ENCODE data around the gene IFI35.
"Not testable (repeated sequence)": the region's sequence is repeated elsewhere in the genome, so short reads cannot be mapped to it uniquely, and the experiment has no call there.

IFI35 gene

DNA sequence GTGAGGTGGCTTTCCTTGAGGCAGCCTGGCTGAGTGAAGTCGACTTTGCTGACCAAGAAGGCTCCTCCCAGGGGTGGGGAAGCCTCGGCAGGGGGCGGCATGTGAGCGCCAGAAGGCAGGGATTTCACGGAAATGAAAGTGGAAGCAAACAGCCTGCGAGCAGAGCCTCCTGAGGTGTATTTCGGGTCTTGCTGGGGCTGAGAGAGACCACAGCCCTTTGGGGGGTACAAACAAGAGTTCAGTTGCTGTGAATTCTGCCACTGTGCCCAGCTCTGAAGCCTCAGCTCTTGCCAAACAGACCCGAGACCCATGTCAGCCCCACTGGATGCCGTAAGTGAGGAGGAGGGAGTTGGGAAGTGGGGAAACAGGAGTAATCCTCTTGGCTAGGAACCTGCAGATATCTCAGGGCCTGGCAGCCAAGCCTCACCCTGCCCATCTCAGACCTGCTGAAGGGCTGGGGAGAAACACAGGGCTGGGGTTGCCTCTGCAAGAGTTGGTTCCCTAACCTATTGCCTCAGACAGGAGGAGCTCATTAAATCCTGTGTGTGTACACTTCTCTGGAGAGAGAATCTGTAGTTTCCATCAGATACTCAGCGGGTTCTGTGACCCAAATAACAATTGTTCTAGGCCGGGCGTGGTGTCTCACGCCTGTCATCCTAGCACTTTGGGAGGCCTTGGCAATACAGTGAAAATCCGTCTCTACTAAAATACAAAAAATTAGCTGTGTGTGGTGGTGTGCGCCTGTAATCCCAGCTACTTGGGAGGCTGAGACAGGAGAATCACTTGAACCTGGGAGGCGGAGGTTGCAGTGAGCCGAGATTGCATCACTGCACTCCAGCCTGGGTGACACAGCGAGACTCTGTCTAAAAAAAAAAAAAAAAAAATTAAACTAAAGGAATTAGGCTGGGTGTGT is at the start of gene IFI35:
Gene IFI35 (plus strand): TSS at position 146 of the 913 bp plus-strand sequence. CDS start 164 bp downstream, at position 310.
- peak; percentile 86 for DNase-seq

DNA sequence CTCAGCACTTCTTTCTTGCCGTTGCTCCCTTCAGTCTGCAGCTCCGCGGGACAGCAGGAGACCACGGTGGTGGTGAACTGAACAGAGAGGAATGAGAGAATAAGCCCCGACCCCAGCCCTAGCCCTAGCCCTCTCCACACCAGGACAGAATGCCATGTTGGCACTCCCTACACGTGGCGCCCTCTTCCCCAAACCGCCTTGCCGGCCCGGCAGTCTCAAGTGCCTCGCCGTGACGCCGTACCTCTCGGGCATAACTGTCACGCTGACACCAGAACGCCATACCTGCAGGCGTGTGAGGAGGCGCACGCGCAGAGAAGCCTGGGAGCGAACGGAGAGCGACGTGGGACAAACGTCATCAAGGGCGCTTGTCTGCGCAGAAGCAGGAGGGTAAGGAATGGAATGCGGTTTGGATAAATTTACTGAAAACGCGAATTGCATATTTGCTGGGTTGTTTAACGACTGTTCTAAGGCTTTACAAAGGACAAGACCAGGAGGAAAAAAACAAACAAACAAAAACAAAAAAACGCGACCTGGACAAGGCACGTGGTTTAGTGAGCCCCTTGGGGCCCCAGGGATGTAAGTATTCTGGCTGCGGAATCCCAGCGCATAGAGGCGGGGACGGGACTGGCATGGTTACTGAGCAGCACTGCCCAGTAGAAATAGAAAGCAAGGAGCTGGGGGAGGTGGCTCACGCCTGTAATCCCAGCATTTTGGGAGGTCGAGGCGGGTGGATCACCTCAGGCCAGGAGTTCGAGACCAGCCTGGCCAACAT is 42.2 kb upstream of the IFI35 start, which contains the start of gene AARSD1:
Gene AARSD1 (minus strand): TSS at position 294 of the 772 bp plus-strand sequence. CDS start 14 bp downstream, at position 280.
- peak; percentile 91 for DNase-seq

DNA sequence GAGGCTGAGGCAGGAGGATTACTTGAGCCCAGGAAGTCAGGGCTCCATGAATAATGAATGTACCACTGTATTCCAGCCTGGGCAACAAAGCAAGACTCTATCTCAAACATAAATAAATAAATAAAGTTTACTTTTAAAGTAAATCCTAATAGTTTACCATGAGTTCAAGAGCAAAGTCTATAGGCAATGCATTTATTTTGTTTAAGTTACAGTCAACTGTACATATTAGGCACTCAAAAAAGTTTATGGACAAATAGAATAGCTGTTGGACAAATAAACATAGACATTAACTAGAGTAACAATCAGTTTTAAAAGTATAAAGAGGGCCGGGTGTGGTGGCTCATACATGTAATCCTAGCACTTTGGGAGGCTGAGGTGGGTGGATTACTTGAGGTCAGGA is 38.7 kb upstream of the IFI35 start:
- no peak for DNase-seq

DNA sequence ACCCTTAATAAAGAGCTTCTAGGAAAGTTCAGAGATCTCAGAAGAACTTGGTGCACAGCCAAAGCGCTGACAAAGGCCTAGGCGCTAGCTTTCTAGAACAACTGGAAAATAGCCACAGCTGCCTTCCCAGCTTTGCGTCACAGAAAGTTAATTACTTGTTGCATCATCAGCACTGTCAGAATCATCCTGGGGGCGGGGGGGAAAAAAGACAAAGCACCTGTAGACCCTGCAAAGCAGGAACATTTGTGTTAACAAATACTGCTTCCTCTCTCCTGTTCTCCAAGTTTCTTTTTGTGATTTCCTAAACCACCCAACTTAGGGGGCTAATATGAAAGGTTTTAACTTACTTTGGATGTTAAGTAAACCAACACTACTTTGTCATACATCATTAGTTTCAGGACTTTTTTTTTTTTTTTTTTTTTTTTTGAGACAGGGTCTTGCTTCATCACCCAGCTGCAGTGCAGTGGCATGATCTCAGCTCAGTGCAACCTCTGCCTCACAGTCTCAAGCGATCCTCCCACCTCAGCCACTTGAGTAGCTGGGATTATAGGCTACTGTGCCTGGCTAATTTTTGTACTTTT is 37.5 kb upstream of the IFI35 start:
- DNase-seq = no peak

DNA sequence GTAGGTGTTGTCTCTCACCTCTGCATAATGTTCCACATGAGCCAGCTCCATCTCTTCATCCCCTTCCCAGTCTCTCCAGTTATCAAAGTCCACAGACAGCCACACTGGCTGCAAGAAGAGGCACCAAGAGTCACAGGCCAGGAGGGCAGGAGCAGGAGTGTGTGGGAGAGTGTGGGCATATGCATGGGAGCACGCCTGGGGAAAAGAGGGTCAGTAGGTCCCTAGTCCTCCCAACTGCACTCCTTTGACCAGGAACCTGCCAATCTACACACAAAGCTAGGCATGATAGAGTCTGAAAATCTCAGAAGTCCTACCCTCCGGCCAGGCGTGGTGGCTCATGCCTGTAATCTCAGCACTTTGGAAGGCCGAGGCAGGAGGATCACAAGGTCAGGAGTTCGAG is 35.0 kb upstream of the IFI35 start:
- no peak for DNase-seq

DNA sequence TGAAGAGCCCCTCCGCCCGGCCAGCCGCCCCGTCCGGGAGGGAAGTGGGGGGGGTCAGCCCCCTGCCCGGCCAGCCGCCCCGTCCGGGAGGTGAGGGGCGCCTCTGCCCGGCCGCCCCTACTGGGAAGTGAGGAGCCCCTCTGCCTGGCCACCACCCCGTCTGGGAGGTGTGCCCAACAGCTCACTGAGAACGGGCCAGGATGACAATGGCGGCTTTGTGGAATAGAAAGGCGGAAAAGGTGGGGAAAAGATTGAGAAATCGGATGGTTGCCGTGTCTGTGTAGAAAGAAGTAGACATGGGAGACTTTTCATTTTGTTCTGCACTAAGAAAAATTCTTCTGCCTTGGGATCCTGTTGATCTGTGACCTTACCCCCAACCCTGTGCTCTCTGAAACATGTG is 33.3 kb upstream of the IFI35 start:
- DNase-seq = not testable (repeated sequence)

DNA sequence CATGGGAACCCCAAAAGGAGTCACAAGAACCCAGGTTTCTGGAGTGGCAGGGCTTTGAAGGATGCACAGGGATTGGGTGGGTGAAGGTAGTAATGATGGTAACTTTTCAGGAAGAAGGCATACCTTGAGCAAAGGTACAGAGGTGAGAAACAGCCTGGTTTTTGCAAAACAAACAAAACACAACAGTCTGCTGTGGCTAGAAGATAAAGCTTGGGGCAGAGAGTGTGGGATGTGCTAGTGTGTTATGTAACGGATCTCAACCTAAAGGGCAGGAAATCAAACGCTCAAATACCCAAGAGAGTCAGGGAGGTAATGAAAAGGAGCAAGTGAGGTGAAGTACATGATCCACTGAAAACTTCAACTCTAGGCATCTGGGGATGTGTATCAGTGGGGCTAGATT is 31.3 kb upstream of the IFI35 start:
- no peak for DNase-seq

DNA sequence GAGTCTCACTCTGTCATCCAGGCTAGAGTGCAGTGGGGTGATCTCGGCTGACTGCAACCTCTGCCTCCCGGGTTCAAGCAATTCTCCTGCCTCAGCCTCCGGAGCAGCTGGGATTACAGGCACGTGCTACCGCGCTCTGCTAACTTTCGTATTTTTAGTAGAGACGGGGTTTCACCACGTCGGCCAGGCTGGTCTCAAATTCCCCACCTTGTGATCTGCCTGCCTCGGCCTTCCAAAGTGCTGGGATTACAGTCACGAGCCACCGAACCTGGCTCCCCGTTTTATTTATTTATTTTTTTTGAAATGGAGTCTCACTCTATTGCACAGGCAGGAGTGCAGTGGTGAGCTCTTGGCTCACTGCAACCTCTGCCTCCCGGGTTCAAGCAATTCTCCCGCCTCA is 30.9 kb upstream of the IFI35 start:
- DNase-seq = not testable (repeated sequence)

DNA sequence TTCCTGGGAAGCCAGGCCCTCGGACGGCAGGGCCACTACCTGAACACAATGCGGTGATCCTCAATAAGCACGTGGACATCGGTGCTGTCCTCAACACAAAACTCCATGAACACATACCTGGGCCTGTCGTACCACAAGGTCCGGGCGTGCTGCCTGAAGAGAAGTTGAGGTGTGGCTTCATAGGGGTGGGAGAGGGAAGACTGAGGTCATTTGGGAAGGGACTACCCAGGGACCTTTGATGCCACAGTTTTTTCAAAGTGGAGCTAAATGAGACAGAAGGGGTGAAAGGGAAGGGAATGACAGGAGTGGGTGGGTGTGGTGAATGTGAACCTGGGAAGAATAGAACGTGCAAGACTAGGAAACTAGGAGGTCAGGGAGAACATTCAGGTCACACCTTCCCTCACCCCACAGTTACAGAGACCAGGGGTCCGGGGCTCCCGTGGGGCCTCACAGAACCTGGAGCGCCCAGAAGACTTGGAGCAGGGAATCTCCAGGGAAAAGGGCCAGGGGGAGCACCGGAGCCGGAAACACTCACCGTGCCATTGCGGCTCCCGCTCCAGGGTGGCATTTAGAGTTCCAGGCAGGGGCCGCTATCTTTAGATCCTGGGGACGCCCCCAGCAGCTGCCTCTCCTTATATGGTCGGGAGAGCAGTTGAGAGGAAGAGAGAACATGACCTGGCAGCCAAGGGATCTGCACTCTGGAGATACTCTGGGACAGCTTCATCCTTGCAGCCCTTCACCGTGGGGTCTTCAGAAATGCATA is 26.9 kb upstream of the IFI35 start, which contains the start of gene PTGES3L:
Gene PTGES3L (minus strand): TSS at position 570 of the 763 bp plus-strand sequence. CDS start 27 bp downstream, at position 543.
- DNase-seq = peak; percentile 17

DNA sequence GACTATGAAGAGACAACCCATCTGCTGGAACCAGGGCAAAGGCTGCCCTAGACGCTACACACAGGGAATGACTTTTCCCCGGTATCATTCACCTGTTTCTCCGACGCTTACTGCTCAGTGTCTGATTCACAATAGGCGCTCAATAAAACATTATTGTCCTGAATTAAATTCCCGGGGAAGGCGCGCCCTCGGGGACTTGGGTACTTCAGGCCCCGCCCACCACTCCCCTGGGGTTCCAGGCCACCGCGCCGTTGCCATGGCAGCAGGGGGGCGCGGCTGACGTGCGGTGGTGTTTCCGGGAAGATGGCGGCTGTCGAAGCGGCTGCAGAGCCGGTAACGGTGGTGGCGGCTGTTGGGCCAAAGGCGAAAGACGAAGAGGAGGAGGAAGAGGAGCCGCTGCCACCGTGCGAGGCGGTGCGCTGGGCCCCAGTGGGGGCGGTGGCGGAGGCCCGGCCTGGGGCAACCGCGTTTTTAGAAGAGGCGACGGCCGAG is 26.3 kb upstream of the IFI35 start, which contains the start of gene RUNDC1:
Gene RUNDC1 (plus strand): TSS at position 292 of the 492 bp plus-strand sequence. CDS start 12 bp downstream, at position 304.
- DNase-seq = peak; percentile 91

DNA sequence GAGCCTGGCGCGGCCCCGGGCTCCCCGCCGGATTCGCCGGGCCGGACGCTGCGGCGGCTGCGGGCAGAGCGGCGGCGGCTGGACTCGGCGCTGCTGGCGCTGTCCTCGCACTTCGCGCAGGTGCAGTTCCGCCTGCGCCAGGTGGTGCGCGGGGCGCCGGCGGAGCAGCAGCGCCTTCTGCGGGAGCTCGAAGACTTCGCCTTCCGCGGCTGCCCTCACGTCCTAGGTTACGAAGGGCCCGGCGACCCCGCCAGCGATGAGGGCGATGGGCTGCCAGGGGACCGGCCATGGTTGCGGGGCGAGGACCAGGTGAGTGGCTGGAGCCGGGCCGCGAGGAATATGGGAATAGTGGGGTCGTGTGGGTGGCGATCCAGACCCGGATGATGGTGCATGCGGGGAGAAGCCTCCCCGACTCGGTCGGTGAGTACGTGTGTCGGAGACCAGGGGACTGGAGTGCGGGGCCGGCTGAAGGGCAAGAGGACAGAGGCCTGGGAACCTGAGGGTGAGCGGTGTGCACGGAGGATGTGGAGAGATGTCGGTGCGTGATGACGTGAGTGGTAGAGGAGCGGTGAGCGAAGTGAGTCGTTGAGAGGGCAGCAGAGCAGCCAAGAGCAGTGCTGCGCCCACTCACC is 25.7 kb upstream of the IFI35 start:
- peak; percentile 61 for DNase-seq

DNA sequence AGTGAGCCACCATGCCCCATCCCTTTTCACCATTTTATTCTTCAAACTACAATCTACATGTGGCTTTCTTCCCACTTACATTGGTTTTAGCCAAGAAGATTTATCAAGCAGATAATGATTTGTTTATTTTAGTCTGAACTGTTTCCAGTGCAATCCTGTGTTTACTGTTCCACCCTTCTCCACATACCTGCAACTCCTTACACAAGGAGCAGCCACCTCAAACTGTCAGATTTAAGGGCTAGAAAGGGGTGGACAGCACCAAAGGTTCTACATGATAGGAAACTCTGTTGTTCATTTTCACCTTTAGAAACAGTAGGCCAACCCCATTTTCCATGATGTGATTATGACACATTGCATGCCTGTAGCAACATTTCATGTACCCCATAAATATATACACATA is 24.3 kb upstream of the IFI35 start:
- DNase-seq = no peak

DNA sequence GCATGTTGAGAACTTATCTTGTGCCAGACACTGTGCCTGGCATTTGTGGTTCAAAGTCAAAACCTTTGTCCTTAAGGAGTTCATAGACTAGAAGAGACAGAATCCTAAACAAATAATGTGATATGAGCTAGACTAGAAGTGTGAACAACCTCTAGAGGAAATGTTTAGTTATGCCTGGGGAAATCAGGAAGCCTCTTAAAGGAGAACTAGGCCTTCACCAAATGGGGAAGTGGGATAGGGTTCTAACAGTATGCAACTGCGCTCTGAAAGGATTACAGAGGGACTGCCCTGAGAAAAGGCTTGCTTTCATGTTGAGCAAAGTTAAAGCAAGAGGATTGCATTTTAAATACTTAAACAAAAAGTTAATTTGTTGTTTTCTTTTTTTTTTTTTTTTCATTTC is 21.4 kb upstream of the IFI35 start:
- no peak for DNase-seq

DNA sequence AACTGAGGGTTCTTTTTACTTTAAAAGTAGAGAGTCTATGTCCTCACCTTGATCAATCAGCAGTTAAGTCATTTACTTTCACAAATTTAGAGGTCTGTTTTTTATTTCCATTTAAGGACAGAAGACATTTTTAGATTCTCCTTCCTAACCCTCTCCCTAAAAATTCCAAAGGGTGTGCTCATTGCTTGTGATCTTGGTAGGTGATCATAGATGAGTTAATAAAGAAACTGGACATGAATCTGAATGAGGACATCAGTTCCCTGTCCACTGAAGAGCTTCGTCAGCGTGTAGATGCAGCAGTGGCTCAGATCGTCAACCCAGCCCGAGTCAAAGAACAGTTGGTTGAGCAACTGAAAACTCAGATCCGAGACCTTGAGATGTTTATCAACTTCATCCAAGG is 17.4 kb upstream of the IFI35 start:
- DNase-seq = no peak

DNA sequence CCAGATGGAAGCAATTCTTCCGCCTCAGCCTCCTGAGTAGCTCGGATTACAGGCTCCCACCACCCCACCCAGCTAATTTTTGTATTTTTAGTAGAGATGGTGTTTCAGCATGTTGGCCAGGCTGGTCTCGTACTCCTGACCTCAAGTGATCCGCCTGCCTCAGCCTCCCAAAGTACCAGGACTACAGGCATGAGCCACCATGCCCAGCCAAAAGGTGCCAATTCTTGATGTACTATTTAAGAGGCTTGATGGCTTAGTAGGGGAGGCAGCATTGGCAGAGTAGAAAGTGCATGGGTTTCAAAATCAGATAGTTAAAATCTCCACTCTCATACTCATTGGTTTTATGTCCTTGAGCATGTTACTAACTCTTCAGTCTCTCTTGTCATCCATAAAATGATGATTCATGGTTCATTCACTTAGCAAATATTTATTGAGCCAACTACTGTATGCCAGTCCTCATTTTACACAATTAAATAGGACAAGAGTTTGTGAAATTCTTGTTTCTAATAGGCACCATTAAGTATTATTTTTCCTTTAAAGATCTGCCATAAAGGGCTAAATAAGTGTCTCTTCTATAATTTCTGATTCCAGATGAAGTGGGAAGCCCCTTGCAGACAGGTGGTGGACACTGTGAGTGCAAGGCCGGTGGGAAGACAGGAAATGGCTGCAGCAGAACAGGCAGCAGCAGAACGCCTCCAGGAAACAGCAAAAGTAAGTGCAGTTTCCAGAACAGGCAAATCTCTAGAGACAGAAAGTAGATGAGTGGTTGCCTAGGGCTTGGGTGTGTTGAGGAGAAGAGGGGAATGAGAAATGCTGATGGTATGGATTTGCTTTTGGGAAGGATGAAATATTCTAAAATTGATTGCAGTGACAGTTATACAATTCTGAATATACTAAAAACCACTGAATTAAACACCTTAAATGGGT is 16.6 kb upstream of the IFI35 start:
- no peak for DNase-seq

DNA sequence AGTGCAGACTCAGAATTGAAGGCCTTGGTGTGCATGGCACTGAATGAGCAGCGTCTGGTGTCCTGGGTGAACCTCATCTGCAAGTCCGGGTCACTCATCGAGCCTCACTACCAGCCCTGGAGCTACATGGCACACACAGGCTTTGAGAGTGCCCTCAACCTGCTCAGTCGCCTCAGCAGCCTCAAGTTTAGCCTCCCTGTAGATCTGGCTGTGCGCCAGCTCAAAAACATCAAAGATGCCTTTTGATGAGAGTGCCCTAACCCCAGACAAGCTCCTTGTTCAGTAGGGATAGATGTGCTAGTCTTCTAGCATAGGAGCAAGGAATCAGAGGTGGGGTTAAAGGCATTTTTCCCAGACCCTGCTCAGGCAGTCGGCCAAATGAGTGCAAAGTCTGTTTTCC is 15.1 kb upstream of the IFI35 start:
- DNase-seq = no peak

DNA sequence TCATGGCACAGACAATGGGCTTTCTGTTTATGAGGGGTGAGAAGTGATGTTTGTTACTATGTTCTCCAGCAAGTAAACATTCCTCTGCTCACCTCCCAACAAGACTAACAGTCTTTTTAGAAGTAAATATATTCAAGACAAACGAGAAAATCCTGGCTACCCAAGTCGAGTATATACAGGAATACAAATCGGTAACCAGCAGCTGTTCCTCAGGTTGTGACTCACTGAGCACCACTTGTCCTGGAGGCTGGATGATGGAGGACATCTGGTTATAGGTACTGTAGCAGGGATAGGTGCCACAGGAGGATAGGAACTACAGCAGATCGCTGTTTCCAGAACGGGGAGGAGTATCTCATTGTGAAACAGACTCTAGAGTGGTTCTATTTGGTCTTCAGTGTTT is 13.7 kb upstream of the IFI35 start:
- DNase-seq = no peak

DNA sequence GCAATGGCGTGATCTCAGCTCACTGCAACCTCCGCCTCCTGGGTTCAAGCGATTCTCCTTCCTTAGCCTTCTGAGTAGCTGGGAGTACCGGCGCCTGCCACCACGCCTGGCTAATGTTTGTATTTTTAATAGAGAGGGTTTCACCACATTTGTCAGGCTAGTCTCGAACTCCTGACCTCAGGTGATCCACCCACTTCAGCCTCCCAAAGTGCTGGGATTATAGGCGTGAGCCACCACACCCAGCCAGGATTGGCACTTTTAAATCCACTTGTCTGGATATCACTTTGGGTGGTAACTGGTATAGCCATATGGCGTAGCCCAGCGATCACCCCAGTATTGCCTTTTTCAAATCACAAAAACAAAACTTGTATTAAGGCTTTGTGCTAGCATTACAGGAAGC is 12.7 kb upstream of the IFI35 start:
- not testable (repeated sequence) for DNase-seq

DNA sequence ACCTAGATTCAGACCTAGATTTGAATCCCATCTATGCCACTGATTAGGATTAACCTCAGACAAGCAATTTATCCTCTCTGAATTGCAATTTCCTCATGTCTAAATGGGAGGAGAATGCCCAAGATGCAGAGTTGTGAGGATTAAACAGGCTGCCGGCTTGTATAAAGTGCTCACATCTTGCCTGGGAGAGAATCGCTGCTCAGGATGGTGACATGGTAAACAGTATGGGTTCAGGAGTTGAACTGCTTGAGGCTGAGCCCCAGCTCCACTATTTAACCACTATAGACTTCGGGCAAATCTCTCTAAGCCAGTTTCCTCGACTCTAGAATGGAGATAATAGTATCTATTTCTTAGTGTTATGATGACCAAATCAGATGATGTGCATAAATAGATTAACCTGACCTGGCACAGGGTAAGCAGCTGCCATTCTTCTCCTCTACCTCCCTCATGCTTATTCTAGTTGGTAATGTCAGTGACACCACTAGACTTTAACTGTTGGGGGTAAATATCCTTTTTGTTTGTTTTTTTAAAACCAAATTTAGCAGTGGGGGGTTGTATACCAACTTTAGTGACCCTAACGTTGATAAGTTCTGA is 9.1 kb upstream of the IFI35 start:
- no peak for DNase-seq
